Islet of Langerhans (tissue), 1 donor: ENCODE measurements around the gene ING5.
A peak's percentile ranks its signal among the peaks of the same experiment; 100 is the strongest.
"Not testable (repeated sequence)": the region's sequence is repeated elsewhere in the genome, so short reads cannot be mapped to it uniquely, and the experiment has no call there.

Source experiments
- FAIRE-seq: peaks from one replicate; lab custom pipeline; 2011; peaks lifted over from hg19 to GRCh38; lab: Jason Lieb, UNC

ING5 gene

DNA sequence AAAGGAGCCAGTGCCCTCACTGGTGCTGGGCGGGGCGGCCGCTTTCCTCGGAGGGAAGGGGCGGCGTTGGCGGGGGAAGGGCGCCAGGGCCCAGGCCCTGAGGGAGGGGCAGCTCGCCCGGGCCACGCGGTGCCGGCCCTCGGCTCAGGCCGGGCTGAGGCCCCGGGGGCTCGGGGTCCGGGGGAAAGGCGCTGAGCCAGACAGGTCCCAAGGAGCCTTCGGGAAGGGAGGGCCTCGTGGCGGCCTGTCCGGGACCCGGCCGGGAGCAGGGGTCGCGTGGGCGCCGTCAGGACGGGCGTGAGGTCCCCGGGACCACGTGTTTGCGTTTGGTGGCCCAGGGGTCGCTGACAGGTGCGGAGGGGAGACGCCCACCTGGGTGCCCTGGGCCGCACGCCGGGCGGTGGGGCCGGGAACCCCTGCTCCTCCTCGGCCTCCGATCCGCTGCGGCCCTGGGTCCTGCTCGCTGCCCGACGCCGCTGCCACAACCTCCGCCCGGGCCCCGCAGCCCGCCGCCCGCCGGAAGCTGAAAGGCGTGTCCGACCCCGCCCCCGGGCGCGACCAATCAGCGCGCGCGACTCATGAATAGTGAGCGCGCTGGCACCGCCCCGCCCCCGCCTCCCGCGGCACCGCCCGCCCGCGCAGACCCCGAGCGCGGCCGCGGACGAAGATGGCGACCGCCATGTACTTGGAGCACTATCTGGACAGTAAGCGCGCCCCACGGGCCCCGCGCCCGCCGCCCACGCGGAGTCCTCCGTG lies at the start of gene ING5:
Gene ING5 (plus strand): TSS at position 641 of the 756 bp plus-strand sequence. CDS start 27 bp downstream, at position 668.
- FAIRE-seq = no peak

DNA sequence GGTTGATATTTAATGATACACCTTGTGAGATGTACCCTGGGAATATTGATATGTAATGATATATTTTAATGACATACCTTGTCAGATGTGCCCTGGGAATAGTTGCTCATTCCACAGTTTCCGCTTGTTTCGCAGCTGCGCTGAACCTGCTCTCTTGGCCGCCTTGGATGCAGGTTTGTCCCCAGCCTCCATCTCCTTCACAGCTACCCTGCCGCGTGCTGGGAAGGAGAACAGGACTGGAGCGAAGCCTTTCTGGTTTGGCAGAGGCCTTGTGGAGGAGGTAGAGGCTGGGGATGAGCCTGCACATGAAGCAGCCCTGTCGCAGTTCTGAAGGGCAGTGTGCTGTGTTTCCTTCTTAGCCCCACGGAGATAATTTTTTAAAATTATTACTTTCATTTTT lies 49.7 kb upstream of the ING5 start:
- no peak for FAIRE-seq

DNA sequence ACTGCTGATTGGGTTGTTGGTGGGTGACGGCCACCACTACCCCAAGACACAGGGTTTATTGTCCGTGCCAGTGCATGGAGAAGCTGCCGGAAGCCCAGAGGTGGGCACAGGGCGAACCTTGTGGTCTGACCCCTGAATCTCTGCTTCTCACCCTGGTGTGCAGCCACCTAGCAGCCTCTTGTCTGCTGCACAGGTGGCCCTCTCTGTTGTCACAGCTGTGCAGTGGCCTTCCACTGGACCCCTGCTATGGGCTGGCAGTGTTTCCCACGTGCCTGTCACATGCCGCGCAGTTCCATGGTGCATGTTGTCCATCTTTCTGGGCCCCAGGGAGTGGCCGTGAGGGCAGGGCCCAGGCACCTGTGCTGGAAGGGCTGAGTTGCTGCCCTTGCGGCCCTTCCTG lies 49.1 kb upstream of the ING5 start:
- FAIRE-seq = no peak

DNA sequence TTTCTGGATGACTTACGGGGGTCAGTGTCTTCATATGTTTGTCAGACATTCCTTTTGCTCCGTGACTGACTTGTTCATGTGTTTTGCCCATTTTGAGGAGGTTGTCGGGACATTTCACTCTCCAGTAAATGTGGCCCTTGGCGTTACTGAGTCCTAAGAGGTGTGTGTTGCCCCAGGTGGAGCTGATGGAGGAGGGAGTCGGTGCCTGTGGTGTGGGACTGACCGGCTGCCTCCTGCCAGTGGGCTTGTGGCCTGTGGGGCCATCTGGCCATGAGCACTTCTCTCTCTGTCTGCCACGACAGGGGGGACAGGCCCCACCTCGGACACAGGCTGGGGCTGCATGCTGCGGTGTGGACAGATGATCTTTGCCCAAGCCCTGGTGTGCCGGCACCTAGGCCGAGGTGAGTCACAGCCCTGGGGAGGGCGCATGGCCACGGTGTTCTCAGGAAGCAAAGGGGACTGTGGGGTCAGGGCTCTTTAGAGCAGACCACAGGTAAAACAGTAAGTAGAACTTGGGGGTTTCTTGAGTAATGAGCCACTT lies 48.6 kb upstream of the ING5 start:
- FAIRE-seq = no peak

DNA sequence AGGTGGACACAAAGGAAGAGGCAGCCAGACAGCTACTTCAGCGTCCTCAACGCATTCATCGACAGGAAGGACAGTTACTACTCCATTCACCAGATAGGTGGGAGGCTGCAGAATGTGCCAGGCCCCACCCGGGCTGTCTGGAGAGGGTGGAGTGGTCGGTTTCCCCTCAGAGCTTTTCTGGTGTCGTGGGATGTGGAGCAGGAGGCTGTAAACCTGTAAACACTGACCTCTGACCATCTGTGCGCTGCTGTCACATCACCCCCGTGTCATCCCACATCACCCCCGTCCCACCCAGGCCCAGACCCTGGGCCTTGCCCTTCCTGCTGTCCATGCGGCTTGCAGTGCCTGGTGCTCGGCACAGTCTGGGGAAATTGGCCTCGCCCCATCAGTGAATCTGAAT lies 47.3 kb upstream of the ING5 start:
- FAIRE-seq = no peak

DNA sequence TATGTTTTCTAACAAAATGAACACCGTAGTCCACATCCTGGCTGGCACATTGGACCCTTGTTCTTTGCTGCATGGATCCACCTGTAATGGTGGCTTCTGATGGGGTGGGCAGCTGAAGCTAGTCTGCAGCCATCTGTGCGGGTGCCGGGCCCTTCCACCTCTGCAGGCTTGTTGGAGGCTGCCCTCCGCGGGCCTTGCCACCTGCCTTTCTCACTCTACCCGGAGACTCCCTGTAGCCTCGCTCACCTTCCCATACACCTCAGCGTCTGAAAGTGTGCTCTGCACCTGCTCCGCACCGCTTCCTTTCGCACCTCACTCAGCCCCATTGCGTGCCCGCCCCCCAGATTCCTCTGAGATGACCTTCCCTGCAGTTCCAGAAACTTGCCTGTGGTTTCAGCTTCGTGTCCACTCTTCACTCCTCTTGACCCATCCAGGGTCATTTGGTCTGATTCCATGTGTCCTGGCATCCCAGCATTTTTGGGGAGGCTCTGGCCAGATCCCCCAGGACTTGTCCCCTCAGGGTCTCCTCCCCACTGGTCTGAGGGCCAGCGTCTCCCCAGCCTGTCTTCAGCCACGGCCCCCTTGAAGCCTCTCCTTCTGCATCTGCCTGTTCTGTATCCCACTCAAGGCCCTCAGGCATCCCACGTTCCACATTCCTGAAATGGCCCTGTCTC lies 46.2 kb upstream of the ING5 start:
- no peak for FAIRE-seq

DNA sequence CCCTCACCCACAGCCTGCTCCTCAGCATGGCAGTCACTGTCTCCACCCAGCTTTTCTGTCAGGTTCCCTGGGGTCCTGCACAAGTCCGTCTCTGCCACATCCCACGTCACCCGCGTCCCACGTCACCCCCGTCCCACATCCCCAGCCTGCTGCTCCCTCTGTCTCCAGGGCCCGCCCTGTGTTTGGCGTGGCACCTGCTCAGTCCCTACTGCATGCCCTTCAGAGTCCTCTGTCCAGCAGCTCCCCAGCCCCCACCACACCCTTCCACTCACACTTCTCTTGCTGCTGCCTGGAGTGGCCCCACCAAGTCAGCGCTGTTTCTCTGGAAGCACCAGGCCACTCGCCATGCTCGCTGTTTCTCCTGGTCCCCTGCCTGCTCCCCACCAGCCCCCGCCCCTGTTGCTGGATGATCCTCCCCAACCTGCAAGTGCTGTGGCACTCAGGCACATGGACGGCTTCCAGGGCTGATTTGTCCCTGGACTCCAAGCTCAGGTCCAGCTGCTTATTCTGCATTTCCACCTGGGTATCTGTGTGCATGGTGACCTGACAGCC lies 45.6 kb upstream of the ING5 start:
- no peak for FAIRE-seq

DNA sequence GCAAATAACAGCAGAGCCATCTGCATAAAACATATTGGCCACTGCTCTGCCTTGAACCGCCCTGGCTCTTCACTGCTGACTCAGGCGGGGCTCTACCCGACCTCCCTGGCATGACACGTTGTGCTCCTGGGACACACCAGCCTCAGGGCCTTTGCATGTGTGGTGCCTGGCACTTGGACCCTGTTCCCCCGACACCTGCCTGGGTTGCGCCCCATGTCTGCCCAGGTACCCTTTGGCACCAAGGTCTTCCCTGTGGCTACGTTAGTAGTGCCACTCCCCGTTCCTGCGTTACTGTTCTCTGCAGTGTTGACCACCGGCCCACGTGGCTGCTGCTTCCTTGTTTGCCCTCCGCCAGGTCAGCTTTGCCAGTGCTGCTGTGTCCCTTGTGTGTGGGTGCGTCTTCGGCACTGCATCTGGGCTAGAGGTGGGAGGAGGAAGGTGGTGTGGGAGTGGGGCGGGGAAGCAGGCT lies 44.0 kb upstream of the ING5 start:
- no peak for FAIRE-seq

DNA sequence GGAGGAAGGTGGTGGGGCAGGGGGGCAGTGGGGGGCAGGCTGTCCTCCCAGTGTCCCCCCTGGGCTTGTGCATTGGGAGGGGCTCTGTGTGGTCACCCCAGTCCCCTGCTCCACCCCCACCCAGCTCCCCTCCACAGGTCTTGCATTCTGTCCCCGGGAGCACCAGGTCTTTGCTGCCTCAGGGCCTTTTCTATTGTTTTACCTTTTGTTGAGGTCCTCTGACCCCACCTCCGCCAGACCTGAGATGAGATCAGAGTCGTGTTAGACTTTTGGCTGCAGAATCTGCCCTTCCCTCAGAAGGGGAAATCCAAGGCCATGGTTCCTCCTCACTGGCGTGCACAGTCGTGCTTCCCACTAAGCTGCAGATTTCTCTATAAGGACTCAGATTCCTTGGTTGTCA lies 43.5 kb upstream of the ING5 start:
- no peak for FAIRE-seq

DNA sequence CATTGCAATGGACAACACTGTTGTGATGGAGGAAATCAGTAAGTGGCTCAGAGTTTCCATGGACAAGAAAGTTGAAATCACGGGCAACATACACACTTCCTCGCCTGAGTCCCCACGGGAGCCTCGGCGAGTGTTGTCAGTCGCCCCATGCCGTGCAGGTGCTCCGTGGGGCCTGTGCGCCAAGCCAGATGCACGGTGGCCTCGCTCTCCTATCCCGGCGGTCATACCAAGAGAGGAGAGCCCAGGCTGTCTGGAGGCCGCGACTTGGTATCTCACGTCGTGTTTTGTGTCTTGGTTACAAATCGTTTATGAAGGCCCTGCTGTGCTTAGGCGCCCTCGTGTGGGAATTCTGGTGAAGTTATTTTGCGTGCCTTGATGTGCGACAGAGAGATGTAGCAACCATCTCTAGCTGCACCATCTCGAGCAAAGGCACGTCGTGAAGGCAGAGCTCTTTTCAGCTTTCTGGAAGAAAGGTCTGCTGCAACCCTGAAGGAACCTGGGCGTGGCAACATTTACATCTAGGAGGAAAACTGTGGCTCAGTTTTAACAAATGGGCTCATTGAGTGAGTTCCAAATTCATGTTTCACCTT lies 42.6 kb upstream of the ING5 start:
- peak; percentile 82 for FAIRE-seq

DNA sequence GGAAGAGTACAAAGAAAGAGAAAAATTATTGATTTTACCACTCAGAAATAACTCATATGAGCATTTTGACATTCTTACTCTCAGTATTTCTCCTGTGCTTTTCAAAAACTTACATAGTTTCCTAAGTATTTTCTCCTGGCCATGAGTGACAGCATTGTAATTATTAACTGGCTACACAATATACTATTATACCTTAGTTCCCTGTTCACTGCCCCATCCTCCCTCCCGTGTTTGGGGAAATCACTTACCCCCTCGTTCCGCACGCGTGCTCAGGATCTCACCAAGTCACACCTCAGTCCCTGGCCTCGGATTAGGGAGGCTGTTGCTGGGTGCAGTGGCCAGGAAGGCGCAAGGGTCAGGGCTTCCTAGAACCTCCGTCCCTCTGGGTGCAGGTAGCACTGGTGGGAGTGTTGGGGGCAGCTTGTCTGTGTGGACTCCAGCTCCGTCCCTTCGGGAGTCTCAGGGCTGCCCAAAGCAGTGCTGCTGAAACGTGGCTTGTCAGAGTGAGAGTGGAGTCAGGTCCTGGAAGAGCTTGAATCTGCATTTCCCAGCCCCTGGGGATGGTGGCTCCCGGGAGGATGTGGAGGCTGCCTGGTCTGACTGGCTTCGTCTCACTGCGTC lies 41.1 kb upstream of the ING5 start:
- FAIRE-seq = no peak

DNA sequence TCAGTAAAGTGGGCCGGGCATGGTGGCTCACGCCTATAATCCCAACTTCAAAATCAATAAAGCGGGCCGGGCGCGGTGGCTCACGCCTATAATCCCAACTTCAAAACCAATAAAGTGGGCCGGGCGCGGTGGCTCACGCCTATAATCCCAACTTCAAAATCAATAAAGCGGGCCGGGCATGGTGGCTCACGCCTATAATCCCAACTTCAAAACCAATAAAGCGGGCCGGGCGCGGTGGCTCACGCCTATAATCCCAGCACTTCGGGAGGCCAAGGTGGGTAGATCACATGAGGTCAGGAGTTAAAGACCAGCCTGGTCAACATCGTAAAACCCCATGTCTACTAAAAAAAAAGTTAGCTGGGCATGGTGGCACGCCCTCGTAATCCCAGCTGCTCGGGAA lies 39.1 kb upstream of the ING5 start:
- FAIRE-seq = not testable (repeated sequence)

DNA sequence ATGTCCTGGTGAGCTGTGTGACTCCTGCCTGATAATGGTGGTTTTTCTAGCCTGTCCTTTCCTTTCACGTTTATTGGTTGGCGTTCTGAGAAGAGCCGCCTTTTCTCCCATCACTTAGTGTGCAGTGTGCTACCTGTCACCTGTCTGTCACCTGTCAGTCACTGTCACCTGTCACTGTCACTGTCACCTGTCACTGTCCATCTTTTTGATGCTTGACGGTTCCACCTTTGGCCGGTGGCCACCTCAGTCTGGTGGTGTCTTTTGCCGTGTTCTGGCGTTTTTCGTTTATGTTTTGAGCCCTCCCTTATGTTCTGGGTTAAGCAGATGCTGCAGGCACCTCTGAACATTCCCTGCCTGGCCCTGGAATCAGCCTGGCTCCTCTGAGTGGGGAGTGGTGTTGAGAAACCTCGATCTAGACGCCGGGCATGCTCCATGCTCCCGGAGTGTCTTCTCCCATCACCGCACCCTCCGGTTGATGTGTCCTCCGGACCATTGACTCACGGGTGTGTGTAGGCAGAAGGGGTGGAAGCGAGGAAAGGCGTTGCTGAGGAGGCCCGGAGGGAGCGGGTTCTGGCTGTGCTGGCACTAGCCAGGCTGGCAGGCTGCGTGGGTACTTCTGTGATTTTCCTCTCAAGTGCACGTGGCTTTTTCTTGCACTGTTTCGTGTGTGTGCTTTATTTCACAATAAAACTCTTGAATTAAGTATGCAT lies 36.0 kb upstream of the ING5 start:
- no peak for FAIRE-seq

DNA sequence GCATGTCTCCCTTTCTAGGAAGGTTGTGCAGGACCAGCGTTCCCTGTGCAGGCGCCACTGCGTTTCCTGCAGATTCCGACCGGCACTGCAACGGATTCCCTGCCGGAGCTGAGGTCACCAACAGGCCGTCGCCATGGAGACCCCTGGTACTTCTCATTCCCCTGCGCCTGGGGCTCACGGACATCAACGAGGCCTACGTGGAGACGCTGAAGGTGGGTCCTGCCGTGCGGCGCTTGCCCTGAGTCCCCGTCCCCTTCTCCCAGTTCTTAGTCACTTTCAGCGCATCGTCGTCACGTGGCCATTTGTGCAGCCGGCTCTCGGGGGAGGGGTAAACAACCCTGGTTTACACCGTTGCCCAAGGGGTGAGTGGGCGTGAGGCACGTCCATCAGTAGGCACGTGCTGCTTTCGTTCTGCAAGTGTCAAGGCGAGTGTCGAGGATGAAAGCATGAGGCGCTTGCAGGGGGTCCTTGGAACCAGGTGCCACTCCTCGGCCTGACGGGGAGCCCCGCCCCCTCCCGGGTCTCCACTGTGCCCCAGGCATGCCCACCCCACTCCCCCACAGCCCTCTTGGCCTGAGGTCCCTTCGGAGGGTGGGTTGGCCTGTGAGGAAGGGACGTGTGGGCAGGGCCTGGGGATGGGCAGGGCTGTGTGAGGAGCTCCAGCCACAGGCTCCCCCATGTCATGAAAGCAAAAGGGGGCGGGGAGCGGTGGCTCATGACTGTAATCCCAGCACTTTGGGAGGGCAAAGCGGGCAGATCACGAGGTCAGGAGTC lies 35.0 kb upstream of the ING5 start:
- FAIRE-seq = no peak

DNA sequence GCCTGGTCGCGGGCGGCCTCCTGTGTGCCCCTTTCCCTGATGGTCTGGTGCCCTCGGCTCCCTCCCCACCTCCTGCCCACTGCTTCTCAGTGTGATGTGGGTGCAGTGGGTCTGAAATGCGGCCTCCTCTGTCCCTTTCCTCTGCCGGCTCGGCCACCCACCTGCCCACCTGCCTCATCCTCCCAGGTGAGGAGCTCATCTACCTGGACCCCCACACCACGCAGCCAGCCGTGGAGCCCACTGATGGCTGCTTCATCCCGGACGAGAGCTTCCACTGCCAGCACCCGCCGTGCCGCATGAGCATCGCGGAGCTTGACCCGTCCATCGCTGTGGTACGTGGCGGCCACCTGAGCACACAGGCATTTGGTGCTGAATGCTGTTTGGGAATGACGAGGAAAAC lies 33.5 kb upstream of the ING5 start:
- FAIRE-seq = no peak

DNA sequence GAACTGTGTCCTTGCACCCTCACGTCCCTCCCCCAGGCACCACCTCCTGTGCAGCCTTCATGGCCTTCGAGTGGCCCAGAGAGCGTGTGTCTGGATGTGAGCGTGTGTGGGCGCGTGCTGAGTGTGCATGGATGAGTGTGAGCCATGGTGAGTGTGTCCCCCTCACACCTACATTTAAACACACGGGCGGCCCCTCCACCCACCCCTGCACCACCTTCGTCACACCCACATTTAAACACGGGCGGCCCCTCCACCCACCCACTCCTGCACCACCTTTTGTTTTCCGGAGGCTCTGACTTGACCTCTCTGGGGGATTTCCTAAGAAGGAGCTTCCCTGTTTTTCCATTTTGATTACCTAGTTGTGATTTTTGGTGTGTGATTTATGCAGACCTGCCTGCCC lies 33.0 kb upstream of the ING5 start:
- FAIRE-seq = no peak

DNA sequence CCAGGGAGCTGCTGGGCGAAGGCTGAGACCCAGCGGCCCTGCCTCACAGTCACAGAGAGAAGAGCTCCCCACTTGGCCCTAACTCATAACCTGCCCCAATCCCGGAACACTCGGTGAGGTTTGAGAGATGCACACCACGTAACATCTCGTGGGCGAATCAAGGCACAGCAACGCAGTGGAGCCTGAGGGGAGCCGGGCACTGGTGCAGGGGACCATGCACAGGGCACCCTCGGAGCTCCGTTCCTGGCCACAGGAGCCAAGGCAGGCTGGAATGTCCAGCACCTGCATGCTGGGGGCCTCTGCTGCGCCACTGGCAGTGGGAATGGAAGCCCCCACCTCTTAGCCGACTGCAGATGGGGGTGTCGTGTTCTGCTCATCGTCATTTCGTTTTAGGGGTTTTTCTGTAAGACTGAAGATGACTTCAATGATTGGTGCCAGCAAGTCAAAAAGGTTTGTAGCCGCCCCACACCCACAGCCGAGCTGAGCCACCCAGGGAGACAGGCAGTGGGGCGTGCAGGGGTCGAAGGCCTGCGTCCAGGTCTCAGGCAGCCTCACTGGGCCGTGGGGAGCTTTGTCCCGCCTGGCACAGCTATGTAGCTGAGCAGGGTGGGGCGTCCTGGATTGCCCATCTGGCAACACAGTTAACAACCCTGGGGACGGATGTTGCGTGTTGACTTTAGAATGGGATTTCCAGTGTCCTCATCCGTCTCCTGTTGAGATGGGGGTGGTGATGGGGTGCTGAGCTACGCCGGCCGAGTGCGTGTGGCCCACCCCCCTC lies 31.3 kb upstream of the ING5 start:
- no peak for FAIRE-seq

DNA sequence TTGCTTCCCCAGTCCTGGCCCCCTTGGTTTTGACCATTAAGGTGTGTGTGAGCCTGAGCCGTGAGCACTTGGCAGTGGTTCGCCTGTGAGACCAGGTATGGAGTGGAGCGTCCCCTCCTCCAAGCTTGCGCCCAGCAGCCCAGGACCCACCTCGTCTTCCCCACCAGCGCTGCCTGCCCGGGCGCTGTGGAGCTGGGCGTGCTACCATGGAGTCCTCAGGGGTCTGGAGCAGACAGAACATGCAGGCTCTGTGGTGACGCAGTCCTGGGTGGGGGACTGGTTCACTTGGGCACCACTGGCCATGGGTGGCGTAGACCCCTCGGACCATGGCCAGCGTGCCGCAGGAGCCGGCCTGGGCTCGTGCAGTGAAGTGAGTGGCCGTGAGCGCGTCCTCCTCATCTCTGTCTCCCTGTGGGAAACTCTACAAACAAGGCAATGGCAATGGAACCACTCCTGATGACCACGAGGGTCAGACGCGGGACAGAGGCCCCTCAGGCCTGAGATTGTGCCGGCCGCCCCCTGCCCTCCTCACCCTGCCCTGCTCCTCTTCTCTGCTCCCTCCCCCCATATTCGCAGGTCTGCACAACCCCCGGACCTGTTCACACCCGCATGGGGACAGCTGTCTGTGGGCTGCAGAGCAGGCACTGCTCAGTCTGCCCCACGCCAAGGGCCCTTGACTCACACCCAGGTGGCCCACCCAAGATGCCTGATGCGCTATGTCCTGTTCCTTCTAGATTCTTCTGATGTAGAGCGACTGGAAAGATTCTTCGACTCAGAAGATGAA lies 30.2 kb upstream of the ING5 start:
- no peak for FAIRE-seq
